Stimulated activated CD4-positive, alpha-beta T cell treated with anti-CD3 and anti-CD28 coated beads, Interleukin-4, amount 100 ng/mL, for 48 hours (primary cell): ENCODE data around the gene TSPAN15.
"Not testable (repeated sequence)": the region's sequence is repeated elsewhere in the genome, so short reads cannot be mapped to it uniquely, and the experiment has no call there.

Experiments used
- DNase-seq, 2 donors: peaks; one replicate each; pipeline ENCODE4 v3.0.0-alpha.2; 2020; ENCODE audit warnings: low read depth in 2 of 2

The TSPAN15 gene

GRCh38 chr10:69486922-69487730 lies 35.9 kb downstream of the TSPAN15 start:
- no peak for DNase-seq

DNA sequence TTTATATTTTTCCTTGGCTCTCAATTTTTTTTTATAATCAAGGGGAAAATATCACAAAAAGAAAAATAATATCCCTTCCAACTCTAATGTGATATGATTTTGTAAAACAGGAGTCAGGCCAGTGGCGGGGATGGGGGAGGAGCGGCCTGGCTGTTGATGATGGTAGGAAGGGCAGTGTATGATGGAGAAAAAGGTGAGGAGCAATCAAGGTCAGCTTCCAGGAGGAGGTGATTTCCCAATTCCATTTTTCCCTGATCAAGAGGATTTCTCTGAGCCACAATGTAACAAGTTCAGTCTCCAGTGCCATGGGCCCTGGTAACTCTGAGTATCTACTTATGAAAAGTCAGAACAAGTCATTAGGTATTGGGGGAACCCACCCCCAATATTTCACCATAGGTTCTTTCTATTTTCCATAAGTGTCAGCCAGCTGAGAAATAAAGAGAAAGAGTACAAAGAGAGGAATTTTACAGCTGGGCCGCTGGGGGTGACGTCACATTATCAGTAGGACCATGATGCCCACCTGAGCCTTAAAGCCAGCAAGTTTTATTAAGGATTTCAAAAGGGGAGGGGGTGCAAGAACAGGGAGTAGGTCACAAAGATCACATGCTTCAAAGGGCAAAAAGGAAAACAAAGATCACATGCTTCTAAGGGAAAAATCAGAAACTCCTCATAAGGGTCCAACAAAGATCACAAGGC lies 37.0 kb downstream of the TSPAN15 start:
- not testable (repeated sequence) for DNase-seq

DNA sequence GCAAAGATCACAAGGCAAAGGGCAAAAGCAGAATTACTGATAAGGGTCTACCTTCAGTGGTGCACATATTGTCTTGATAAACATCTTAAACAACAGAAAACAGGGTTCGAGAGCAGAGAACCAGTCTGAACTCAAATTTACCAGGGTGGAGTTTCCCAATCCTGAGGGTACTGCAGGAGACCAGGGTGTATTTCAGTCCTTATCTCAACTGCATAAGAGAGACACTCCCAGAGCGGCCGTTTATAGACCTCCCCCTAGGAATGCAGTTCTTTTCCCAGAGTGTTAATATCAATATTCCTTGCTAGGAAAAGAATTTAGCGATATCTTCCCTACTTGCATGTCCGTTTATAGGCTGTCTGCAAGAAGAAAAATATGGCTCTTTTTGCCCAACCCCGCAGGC lies 37.6 kb downstream of the TSPAN15 start:
- DNase-seq, result not testable (repeated sequence)

DNA sequence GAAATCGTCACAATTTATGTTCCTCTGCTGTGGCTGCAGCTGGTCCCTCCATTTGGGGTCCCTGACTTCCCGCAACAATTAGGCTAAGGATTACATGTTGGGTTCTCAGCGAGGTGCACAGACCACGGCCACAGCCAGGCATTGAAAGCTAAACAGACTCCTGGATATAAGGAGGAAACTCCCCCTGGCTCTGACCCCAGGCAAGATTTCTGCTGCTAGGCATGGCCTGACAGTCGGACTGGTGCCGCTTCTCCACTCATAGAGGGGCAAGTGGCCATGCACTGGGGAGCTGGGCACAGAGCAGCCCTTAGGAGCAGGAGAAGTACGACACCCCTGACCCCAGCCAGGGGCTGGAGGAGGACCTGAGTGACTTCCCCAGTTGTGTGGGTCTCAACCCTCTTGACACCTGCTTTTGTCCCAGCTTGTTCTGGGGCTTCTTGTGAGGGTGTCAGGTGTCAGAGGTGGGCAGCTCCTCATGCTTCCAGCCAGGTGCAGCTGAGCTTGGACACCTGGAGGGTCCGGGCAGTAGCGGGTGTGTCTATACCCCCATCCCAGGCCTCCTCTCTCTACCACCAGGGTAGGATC lies 38.3 kb downstream of the TSPAN15 start:
- no peak for DNase-seq

GRCh38 chr10:69490876-69491275 lies 39.6 kb downstream of the TSPAN15 start:
- DNase-seq, result no peak

DNA sequence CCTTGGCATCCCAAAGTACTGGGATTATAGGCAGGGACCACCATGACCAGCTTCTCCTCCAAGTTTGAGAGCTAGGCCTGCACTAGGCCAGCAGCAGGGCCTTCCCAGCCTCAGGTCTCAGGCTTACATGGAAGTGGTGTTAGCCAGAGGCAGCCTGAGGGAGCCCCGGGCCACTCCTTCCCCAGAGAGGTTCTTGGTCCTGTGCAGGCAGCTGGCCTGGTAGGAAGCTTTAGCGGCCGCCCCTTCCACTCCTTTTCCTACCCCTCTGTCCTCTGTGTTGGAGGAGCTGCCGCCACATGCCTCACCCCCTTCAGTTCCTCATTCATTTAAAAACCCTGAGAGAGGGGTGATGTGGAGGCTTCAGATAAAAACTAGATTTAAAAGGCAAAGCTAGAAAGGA lies 40.3 kb downstream of the TSPAN15 start:
- DNase-seq, result no peak

- no peak for DNase-seq
These were observed 41.0 kb downstream of the TSPAN15 start for GRCh38 chr10:69492091-69492745.

DNA sequence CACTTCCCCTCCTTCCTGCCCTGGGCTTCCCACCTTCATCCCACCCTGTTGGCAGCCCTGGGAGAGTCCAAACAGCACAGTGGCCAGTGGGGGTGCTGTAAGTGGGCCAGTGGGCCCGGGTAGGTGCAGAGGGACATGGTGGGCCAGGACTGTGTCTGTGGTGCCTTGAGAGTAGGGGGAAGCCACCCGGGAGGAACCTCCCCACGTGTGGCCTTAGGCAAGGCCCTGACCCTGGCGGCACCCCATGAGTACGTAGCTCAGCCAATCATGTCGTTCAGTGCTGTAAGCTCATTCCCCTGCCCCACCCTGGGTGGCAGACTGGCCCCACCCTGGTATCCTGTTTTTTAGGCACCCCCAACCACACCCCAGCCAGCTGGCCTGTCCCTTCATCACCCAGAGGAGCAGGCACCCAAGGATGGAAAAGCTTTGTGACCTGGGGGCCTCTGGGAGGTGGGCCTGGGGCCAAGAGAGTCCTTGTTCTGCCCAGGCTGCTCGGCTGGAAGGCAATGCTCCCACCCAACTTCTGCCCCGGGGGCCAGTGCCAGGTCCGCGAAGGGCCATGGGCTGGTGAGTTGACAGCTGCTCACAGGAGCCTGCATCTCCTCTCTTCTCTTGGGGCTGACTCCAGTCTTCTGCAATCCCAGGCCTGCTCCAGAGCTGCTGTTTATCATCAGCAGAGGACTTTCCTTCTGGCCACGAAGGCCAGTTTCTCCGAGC lies 41.6 kb downstream of the TSPAN15 start:
- DNase-seq, result no peak

DNA sequence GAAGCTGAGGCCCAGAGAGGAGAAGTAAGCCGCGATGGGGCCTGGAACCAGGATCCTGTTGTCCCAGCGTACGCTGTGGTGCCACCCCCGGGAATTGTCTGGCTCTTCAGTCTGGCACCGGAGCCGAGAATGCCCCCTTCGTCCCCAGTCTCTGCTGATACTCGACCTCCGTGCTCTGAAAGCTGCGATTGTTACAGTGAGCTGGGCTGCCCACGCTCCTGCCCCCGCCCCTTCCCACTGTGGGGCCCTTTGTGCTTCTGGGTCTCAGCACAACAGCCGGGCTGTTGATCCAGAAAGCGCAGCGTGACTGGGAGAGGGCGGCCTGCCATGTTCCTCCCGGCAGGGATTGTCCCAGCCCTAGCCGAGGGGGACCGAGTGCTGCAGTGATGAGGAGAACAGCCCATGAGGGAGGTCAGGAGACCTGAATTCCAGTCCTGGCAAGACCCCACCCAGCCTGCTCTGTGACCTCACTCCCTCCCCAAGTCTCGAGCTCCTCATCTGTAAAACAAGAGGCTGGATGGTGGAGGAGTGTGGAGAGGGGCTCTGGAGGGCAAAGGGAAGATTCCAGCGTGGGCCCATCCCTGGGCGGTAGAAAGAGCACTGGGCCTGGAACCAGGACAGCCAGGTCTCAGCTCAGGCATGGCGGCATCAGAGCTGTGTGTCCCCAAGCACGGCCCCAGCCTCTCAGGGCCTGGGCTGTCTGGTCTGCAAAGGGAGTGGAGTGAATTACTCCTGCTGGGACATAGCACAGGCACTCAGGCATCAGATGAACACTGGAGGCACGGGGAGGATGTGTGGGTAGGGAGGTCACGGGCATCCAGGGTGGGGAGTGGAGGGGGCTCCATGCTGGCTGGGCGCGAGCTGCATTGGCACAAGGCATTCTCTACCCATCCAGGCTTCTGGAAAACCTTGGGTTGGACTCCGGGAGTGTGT lies 43.6 kb downstream of the TSPAN15 start:
- no peak for DNase-seq

- DNase-seq, result no peak
These were observed 44.4 kb downstream of the TSPAN15 start for GRCh38 chr10:69495666-69496065.

GRCh38 chr10:69496352-69497230 lies 45.3 kb downstream of the TSPAN15 start:
- no peak for DNase-seq

GRCh38 chr10:69497231-69497561 lies 45.9 kb downstream of the TSPAN15 start:
- no peak for DNase-seq

DNA sequence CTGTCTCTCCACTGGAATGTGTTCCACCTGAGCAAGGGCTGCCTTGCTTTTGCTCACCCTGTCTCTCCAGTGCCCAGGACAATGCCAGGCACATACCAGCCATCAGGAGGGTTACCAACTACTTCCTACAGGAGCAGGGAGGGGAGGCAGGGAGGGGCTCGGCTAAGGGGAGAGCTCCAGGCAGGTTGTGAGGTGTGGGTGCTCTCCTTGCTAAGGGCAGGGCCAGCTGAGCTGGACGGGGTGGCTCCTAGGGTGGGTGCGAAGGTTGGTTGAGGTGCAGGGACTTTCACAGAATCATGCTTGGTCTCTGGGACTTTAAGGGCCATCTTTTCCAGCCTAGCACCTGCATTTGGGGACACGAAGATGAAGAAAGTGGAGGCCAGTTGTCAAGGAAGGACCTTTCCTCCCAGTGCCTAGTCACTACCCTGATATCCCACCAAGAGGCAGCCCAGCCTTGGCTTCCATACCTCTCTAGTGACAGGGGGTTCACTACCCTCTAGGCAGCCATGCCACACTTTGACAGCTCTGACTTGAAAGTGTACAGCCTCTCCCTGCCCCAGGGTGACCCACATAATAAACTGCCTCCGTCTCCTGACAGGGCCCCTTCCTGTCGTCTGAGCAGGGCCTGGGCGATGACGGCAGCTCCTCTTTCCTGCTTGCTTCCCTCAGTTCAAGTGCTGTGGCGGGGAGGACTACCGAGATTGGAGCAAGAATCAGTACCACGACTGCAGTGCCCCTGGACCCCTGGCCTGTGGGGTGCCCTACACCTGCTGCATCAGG lies 46.5 kb downstream of the TSPAN15 start:
- DNase-seq, result no peak

- no peak for DNase-seq
These were observed 47.6 kb downstream of the TSPAN15 start for GRCh38 chr10:69498711-69499471.

GRCh38 chr10:69499726-69500689 lies 48.7 kb downstream of the TSPAN15 start:
- DNase-seq, result no peak

DNA sequence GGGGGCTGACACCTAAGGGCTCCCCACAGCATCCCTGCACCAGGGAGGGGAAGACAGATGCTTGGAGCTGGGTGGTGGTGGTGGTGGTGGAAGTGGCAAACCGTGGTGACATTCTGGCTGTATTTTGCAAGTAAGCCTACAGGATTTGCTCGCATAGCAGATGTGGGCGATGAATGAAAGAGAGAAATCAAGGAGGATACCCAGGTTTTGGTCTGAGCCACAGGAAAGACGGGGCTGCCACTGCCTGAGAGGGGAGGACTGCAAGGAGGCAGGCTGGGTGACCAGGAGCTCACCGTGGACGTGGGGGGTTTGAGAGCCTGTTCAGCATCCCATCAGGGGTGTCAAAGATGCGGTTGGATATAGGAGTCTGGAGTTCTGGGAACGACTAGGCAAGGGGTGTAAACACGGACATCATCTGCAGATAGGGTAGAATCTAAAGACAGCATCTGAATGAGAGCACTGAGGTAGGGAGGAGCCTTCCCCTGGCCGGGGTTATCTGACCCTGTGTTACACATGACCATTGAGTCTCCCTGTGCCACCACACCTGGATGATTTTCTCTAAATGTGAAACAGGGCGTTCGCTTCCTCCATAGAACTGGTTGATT lies 49.7 kb downstream of the TSPAN15 start:
- DNase-seq, result no peak

DNA sequence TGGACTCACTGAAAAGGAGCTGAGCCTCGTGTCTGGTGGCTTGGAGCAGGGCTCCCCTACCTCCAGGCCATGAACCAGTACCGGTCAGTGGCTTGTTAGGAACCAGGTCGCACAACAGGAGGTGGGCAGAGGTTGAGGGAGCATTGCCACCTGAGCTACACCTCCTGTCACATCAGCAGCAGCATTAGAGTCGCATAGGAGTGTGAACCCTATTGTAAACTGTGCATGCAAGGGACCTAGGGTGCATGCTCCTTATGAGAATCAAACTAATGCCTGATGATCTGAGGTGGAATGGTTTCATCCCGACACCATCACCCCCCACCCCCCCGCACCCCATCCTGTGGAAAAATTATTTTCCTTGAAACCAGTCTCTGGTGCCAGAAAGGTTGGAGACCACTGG lies 50.4 kb downstream of the TSPAN15 start:
- no peak for DNase-seq
